ENCODE measurements around the gene GARRE1.
"Not testable (repeated sequence)": the region's sequence is repeated elsewhere in the genome, so short reads cannot be mapped to it uniquely, and the experiment has no call there.

GRCh38 chr19:34216745-34217219 is 37.6 kb upstream of the GARRE1 start:
- not testable (repeated sequence) for TF ChIP-seq POLR2AphosphoS5, TAF1 (IDR thresholded peaks at IDR 0.05; ENCODE audit: low read depth, low read length)

All from GM12891 (cell line).